Activated B cell treated with CpG ODN at 0.5 μM for 24 hours (primary cell): ENCODE measurements around the gene F2RL1. TPM values are rescaled to one million over a fixed set of nuclear protein-coding genes. Genes with fewer than 3 reads are reported as not detected.
"Not testable (repeated sequence)": the region's sequence is repeated elsewhere in the genome, so short reads cannot be mapped to it uniquely, and the experiment has no call there.

ENCODE experiments used
- ATAC-seq: fragments of 200-7000 bp; cut with Tn5 transposase; one replicate; pipeline ENCODE4 v1.10.0; 2021; ENCODE audit warnings: low read depth, mild to moderate bottlenecking, moderate library complexity
- CTCF ChIA-PET: fragments of 350-600 bp; sonication (Branson Sonifier 250); formaldehyde crosslinking; loops from one replicate; lab custom pipeline; 2021; ENCODE audit warnings: antibody characterized with exemption; lab: Charles Lee
- POLR2A ChIA-PET: fragments of 350-600 bp; sonication (Branson Sonifier 250); formaldehyde crosslinking; loops from one replicate; lab custom pipeline; 2021; ENCODE audit warnings: antibody characterized with exemption; lab: Charles Lee
- DNase-seq: peaks from one replicate; pipeline ENCODE4 v3.0.0; 2022
- H3K27ac Mint-ChIP-seq: one replicate; pipeline ENCODE4 v1.8.0; 2020; ENCODE audit warnings: mixed read lengths
- H3K27me3 Mint-ChIP-seq: one replicate; pipeline ENCODE4 v1.8.0; 2021; ENCODE audit warnings: mixed read lengths
- H3K36me3 Mint-ChIP-seq: one replicate; pipeline ENCODE4 v1.8.0; 2021; ENCODE audit warnings: low read depth, mixed read lengths
- H3K4me1 Mint-ChIP-seq: one replicate; pipeline ENCODE4 v1.8.0; 2021; ENCODE audit warnings: mixed read lengths
- H3K4me3 Mint-ChIP-seq: one replicate; pipeline ENCODE4 v1.8.0; 2020; ENCODE audit warnings: mild to moderate bottlenecking, mixed read lengths
- H3K9me3 Mint-ChIP-seq: one replicate; pipeline ENCODE4 v1.8.0; 2020; ENCODE audit warnings: mixed read lengths
- intact Hi-C: fragments of 100-400 bp; cut with micrococcal nuclease; formaldehyde crosslinking; loops from one replicate; pipeline ENCODE4 v1.15.1; 2024
- total RNA-seq: library from RNA; stranded (reverse); gene quantifications from 2 replicates; pipeline ENCODE4 v1.2.3, GENCODE V29; 2022
- TF ChIP-seq, protein P1 (sequence below): fragments of 200-600 bp; IDR thresholded peaks from one replicate; pipeline ENCODE4 v1.8.0; 2022; ENCODE audit warnings: antibody characterized with exemption, mild to moderate bottlenecking

Gene F2RL1
- total RNA-seq, 1 donor from 2014 or later, result 0.22 TPM

DNA sequence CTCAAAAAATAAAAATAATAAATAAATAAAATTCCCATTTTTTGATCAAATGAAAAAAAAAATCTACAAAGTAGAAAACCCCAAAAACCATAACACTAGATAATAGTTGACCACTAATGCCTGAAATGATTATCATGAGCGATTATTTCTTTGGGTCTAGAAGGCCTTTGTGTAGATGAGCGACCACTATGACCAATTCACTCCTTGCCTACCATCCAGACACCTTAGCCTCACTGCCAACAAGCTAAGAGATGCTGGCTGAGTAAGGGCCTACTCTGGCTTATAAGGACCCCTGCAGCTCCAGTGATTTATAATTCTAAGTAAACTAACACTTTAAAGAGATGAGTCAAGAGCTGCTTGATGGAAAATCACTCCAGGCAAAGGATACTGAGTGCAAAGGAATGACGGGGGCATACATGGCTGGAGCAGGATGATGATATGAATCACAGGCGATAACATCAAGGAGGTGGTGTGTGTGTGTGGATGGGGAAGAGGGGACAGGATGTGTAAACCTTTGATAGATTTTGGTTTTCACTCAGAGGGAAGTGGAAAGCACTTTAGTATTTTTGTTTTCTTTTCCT is 4.8 kb upstream of the F2RL1 start:
- Mint-ChIP-seq H3K27ac (no peak overlapping the region), H3K27me3 (peaks cover 30% of the 10 kb centered on the region), H3K9me3 (peaks cover 5% of the 10 kb centered on the region), H3K36me3 (no peaks in the 10 kb centered on the region), H3K4me1 (peaks cover 7% of the 10 kb centered on the region), H3K4me3 (no peak overlapping the region)
- DNase-seq (no peak), ATAC-seq (no peak)
- POLR2A ChIA-PET, result no interaction called here
- TF ChIP-seq, protein P1, sequence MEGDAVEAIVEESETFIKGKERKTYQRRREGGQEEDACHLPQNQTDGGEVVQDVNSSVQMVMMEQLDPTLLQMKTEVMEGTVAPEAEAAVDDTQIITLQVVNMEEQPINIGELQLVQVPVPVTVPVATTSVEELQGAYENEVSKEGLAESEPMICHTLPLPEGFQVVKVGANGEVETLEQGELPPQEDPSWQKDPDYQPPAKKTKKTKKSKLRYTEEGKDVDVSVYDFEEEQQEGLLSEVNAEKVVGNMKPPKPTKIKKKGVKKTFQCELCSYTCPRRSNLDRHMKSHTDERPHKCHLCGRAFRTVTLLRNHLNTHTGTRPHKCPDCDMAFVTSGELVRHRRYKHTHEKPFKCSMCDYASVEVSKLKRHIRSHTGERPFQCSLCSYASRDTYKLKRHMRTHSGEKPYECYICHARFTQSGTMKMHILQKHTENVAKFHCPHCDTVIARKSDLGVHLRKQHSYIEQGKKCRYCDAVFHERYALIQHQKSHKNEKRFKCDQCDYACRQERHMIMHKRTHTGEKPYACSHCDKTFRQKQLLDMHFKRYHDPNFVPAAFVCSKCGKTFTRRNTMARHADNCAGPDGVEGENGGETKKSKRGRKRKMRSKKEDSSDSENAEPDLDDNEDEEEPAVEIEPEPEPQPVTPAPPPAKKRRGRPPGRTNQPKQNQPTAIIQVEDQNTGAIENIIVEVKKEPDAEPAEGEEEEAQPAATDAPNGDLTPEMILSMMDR, result no peak
- intact Hi-C loops, result no loop called here
- CTCF ChIA-PET, result no interaction called here

DNA sequence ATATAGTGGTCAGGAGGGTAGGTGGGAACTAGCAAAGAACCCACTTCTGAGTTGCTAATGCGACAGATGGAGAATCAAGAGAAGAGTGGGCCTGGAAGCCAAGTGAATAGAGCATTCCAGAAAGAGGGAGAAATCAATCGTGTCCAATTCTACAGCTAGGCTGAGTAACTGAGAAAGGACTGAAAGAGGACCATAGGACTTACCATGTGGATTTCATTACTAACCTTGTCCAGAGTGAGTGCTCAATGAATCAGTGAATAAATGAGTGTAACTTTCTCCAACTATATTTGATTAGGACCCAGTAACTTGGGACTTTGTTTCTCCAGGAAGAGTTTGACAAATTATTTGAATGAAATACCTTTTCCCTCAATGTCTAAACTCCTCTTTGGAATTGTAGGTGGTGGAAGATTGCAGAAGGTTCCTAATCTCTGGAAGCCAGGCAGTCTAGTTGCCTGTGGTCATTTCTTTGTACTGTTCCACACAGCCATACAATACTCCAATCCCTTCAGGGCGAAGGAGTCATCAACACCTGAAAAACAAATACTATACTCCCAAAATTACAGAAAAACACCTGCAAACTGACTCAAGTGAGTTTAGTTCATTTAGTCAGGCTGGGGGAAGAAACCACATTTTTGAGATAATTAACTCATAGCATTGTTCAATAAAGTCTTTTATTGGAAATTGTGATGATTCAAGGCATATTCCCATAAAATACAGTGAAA is 2.6 kb upstream of the F2RL1 start:
- TF ChIP-seq, protein P1, result no peak
- Mint-ChIP-seq H3K36me3 (no peaks in the 10 kb centered on the region), H3K27me3 (peaks cover 41% of the 10 kb centered on the region), H3K4me1 (peaks cover 16% of the 10 kb centered on the region), H3K4me3 (no peak overlapping the region), H3K9me3 (peaks cover under 1% of the 10 kb centered on the region), H3K27ac (no peak overlapping the region)
- intact Hi-C loops, result no loop called here
- no peak for ATAC-seq
- no peak for DNase-seq
- ChIA-PET POLR2A (no interaction called here), CTCF (no interaction called here)

DNA sequence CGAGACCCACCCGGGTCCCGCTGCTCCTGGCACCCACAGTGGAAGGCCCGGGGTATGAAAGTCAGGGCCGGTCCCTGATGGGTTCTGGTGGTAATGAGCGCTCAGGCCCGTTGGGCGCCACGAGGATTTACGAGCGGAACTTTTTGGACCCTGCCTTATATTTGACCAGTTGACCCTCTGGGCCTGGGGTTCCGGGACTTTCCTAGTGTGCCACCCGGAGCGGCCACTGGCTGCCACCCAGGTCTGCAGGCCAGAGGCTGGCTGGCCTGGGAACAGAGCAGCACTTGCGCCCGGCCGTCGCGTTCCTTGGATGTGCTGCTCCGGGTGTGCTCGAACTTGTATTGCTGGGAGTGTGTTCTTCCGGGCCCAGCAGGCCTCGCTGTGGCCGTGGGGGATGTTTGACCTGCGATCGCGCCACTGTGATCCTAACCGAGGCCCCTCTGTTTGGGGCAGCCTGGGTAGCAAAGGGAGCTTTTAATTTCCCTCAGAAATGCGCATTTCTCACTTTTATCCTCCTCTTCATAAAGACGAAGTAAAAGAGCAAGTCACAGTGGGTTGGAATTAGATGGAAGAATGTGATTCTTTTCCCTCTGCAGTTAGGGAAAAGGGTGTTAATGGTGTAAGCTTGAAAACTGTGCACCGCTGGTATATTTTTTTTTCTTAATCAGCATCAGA is 1.2 kb downstream of the F2RL1 start:
- H3K27me3 Mint-ChIP-seq, result peaks cover 43% of the 10 kb centered on the region
- peaks cover 16% of the 10 kb centered on the region for H3K4me1 Mint-ChIP-seq
- no peak overlapping the region for H3K27ac Mint-ChIP-seq
- TF ChIP-seq, protein P1, result no peak
- ChIA-PET CTCF (no interaction called here), POLR2A (no interaction called here)
- no peaks in the 10 kb centered on the region for H3K9me3 Mint-ChIP-seq
- DNase-seq, result no peak
- no peaks in the 10 kb centered on the region for H3K36me3 Mint-ChIP-seq
- no peak for ATAC-seq
- H3K4me3 Mint-ChIP-seq, result peak overlapping the region; percentile 70
- intact Hi-C loops, result no loop called here

DNA sequence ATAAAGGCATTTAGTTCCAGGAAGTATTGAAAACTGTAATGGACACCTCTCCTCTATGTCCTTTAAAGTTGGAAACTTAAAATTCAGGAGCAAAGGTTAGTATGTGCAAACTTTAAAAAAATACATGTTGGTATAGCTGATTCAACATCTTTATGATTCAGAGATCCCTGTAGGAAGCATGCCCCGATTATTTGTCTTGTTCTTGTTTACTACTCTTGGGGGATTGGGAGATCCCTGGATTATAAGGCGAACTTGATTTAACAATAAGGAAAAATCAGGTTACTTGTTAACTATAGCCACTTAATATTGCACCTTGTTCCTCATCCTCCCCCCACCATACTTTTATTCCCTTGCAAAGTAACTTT is 1.7 kb downstream of the F2RL1 start:
- Mint-ChIP-seq H3K27ac (no peak overlapping the region), H3K4me3 (no peak overlapping the region), H3K27me3 (peaks cover 41% of the 10 kb centered on the region), H3K4me1 (peaks cover 16% of the 10 kb centered on the region), H3K36me3 (no peaks in the 10 kb centered on the region), H3K9me3 (no peaks in the 10 kb centered on the region)
- ChIA-PET CTCF (no interaction called here), POLR2A (no interaction called here)
- intact Hi-C loops, result no loop called here
- TF ChIP-seq, protein P1, result no peak
- no peak for ATAC-seq
- DNase-seq, result no peak

DNA sequence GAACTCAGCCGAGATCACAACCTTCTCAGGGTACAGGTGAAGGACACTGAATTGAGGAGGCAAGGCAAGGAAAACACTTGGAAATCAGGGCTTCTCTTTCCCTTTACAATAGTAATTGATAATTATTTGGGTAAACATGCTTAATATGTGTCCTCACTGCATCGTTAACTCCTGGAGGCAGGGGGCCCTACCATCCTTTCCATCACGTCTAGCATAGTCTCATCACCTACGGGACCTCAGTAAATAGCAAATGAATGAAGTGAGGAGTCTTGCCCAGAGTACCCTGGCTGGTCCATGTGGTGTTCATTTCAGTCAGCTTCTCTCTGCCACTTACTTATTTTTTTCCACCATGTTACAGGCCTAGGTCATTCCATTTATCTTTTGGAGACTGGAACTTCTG is 2.3 kb downstream of the F2RL1 start:
- POLR2A ChIA-PET, result no interaction called here
- TF ChIP-seq, protein P1, result no peak
- DNase-seq (no peak), ATAC-seq (no peak)
- Mint-ChIP-seq H3K4me3 (no peak overlapping the region), H3K27ac (no peak overlapping the region), H3K4me1 (peaks cover 16% of the 10 kb centered on the region), H3K36me3 (no peaks in the 10 kb centered on the region), H3K9me3 (no peaks in the 10 kb centered on the region), H3K27me3 (peaks cover 38% of the 10 kb centered on the region)
- intact Hi-C loops, result no loop called here
- CTCF ChIA-PET, result no interaction called here

DNA sequence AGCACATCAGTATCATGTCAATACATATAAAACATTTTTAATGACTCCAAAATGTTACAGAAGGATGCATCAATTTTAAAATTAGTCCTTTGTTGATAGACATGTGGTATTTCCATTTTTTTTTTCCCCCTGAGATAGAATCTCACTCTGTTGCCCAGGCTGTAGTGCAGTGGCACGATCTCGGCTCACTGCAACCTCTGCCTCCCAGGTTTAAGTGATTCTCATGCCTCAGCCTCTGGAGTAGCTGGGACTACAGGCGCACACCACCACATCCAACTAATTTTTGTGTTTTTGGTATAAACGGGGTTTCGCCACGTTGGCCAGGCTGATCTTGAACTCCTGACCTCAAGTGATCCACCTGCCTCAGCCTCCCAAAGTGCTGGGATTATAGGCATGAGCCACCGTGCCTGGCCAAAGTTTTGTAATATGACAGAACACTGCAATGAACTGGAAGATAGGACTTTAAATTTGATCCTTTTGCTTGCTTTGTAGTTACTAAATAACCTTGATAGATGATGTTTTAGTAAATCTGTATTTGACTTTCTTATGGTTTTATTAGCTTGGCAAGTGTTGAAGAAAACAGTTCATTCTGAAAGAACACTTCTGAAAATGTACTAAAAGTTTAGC is 3.4 kb downstream of the F2RL1 start:
- H3K4me3 Mint-ChIP-seq, H3K27ac Mint-ChIP-seq, H3K36me3 Mint-ChIP-seq, POLR2A ChIA-PET, H3K9me3 Mint-ChIP-seq, DNase-seq, CTCF ChIA-PET, ATAC-seq, intact Hi-C loops: not testable (repeated sequence)
- H3K4me1 Mint-ChIP-seq, result peaks cover 16% of the 10 kb centered on the region
- peaks cover 29% of the 10 kb centered on the region for H3K27me3 Mint-ChIP-seq

DNA sequence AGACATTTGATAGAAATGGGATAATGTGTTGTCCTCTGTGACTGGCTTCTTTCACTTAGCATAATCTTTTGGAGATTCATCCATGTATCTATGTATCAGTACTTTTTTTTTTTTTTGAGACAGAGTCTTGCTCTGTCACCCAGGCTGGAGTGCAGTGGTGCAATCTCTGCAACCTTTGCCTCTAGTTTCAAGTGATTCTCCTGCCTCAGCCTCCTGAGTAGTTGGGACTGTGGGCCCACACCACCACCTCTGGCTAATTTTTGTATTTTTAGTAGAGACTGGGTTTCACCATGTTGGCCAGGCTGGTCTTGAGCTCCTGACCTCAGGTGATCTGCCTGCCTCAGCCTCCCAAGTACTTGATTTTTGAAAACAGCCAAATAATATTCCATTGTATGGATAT is 7.6 kb downstream of the F2RL1 start:
- DNase-seq, H3K9me3 Mint-ChIP-seq, POLR2A ChIA-PET, H3K27ac Mint-ChIP-seq, H3K27me3 Mint-ChIP-seq, ATAC-seq, intact Hi-C loops, CTCF ChIA-PET, H3K4me3 Mint-ChIP-seq, H3K4me1 Mint-ChIP-seq, H3K36me3 Mint-ChIP-seq: not testable (repeated sequence)
